Right lobe of liver (tissue), 6 donors: ENCODE measurements around the gene ARVCF. TPM values are rescaled to one million over a fixed set of nuclear protein-coding genes. Genes with fewer than 3 reads are reported as not detected.

Experiments used
- ATAC-seq, 4 donors: fragments of 200-7000 bp; cut with Tn5 transposase; one replicate each; pipeline ENCODE4 v1.9.1; 2020; ENCODE audit warnings: mild to moderate bottlenecking in 4 of 4, moderate library complexity in 4 of 4
- DNase-seq, 3 donors: peaks; one replicate each; pipeline ENCODE4 v3.0.0-alpha.2; 2020
- H3K27ac ChIP-seq, 3 donors: fragments of 200-600 bp; one replicate each; pipeline ENCODE4 v1.8.0; 2022
- H3K27me3 ChIP-seq, 2 donors: fragments of 200-600 bp; one replicate each; pipeline ENCODE4 v1.8.0; 2022
- H3K36me3 ChIP-seq, 4 donors: fragments of 200-600 bp; sonication (generic) in 1 of 4; one replicate each; pipeline versions ENCODE4 v1.5.1 to v1.8.0; 2017 to 2022; ENCODE audit warnings: control low read depth in 1 of 4
- H3K4me1 ChIP-seq, 4 donors: fragments of 200-600 bp; sonication (generic) in 1 of 4; one replicate each; pipeline versions ENCODE4 v1.5.1 to v1.8.0; 2017 to 2022; ENCODE audit warnings: control low read depth in 1 of 4
- H3K4me3 ChIP-seq, 3 donors: fragments of 200-600 bp; one replicate each; pipeline ENCODE4 v1.8.0; 2022
- H3K9me3 ChIP-seq, 4 donors: fragments of 200-600 bp; sonication (generic) in 1 of 4; one replicate each; pipeline versions ENCODE4 v1.5.1 to v1.8.0; 2017 to 2022; ENCODE audit warnings: control low read depth in 1 of 4
- CTCF ChIP-seq, 4 donors: fragments of 200-600 bp in 3 of 4; fragments of 450-650 bp in 1 of 4; IDR thresholded peaks; one replicate each; pipeline versions ENCODE4 v1.5.1 to v1.8.0; 2016 to 2022; ENCODE audit warnings: antibody characterized with exemption in 4 of 4, mild to moderate bottlenecking in 2 of 4
- POLR2A ChIP-seq: fragments of 450-650 bp; IDR thresholded peaks from one replicate; pipeline ENCODE4 v1.6.1; 2017; ENCODE audit warnings: antibody characterized with exemption, mild to moderate bottlenecking
- WGBS: methylation state at CpG from one replicate; pipeline ENCODE4 v1.1.6; 2018; ENCODE audit warnings: low coverage, low lambda C conversion rate; ENCODE audit not compliant: insufficient coverage; ENCODE audit errors: missing lambda C conversion rate; 5-methylcytosine and 5-hydroxymethylcytosine counted together
- intact Hi-C, 2 donors: fragments of 100-400 bp; cut with DNase I; formaldehyde crosslinking; loops; one replicate each; pipeline versions ENCODE4 v1.11.2 to v1.14.1; 2022
- total RNA-seq, 6 experiments: library from RNA; depleted of rRNA in 2 of 6; stranded (reverse); fragments of >200 nt in 2 of 6; fragmentation: NEBNext Ultra II Directional in 3 of 6; extraction: Animal tissue kit (Norgen Biotek cat#: 25700) in 3 of 6; gene quantifications; one replicate each; pipeline versions ENCODE4 v1.1.0 to v1.2.4, GENCODE V29; 2016 to 2023
- donor health status: DM: no; HTN: yes; CAD: no.
- donor health status: DM: no; HTN: no; CAD: no.
- donor health status: DM: no; HTN: no; CAD: no.
- donor health status: DM: no; HTN: yes; CAD: no.
- donor health status: DM: no; HTN: yes; CAD: no.

ARVCF gene
- total RNA-seq, 6 experiments from 2014 or later, result 11.5 to 40.9 (median 20.7) TPM

DNA sequence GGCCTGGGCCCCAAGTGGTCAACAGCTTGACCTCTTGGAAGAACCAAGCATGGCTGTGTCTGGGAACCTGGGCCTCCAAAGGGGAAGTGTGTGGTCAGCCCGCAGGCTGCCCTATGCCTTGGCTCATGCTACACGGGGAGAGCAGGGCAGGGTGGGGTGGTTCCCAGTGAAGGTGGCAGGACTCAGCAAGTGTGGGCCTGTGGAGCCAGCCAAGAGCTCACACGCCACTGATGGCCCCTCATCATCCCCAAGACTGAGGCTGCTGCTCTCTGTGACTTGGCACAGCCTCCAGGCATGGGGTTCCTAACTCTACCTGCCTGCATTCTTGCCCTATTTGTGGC, 47.5 kb upstream of the ARVCF start:
- no peaks in the 10 kb centered on the region for H3K9me3 ChIP-seq
- H3K27ac ChIP-seq, result no peak overlapping the region
- no peak overlapping the region for H3K4me3 ChIP-seq
- ATAC-seq (peak in 1 of 4 donors; percentile 13), DNase-seq (no peak)
- no peaks in the 10 kb centered on the region for H3K4me1 ChIP-seq
- H3K36me3 ChIP-seq, result peaks cover 0 to 34% (median 12%) of the 10 kb centered on the region in 4 donors
- no CpG with 5 or more reads among the region's 3 CpGs for WGBS
- intact Hi-C loops, result no loop called here
- H3K27me3 ChIP-seq, result no peaks in the 10 kb centered on the region
- TF ChIP-seq POLR2A, result no peak
- TF ChIP-seq CTCF (IDR thresholded peaks at IDR 0.05), result no peak

GRCh38 chr22:20063271-20064139, 46.9 kb upstream of the ARVCF start:
- no peaks in the 10 kb centered on the region for H3K9me3 ChIP-seq
- ATAC-seq, result peak in 1 of 4 donors; percentile 4
- H3K27ac ChIP-seq, result no peak overlapping the region
- TF ChIP-seq POLR2A (no peak), CTCF (IDR thresholded peaks at IDR 0.05) (no peak)
- no peak for DNase-seq
- intact Hi-C loops, result no loop called here
- H3K4me3 ChIP-seq, result no peak overlapping the region
- peaks cover 0 to 34% (median 12%) of the 10 kb centered on the region in 4 donors for H3K36me3 ChIP-seq
- H3K4me1 ChIP-seq, result no peaks in the 10 kb centered on the region
- no peaks in the 10 kb centered on the region for H3K27me3 ChIP-seq
- 92% methylated on average over 4 of the region's 27 CpGs for WGBS

GRCh38 chr22:20062766-20063083, 46.1 kb upstream of the ARVCF start:
- ATAC-seq, result no peak
- Histone ChIP-seq H3K27ac (no peak overlapping the region), H3K4me1 (no peaks in the 10 kb centered on the region), H3K36me3 (peaks cover 0 to 34% (median 12%) of the 10 kb centered on the region in 4 donors), H3K27me3 (no peaks in the 10 kb centered on the region), H3K9me3 (no peaks in the 10 kb centered on the region), H3K4me3 (no peak overlapping the region)
- WGBS, result 59% methylated on average over 6 of the region's 11 CpGs
- no peak for DNase-seq
- TF ChIP-seq CTCF (IDR thresholded peaks at IDR 0.05) (no peak), POLR2A (no peak)
- intact Hi-C loops, result no loop called here

- H3K4me1 ChIP-seq, result no peaks in the 10 kb centered on the region
- ATAC-seq, result no peak
- no peaks in the 10 kb centered on the region for H3K27me3 ChIP-seq
- no peak for DNase-seq
- no peak overlapping the region for H3K4me3 ChIP-seq
- H3K36me3 ChIP-seq, result peaks cover 0 to 34% (median 12%) of the 10 kb centered on the region in 4 donors
- intact Hi-C loops, result no loop called here
- H3K9me3 ChIP-seq, result no peaks in the 10 kb centered on the region
- 100% methylated on average over 2 of the region's 18 CpGs for WGBS
- no peak overlapping the region for H3K27ac ChIP-seq
- TF ChIP-seq POLR2A (no peak), CTCF (IDR thresholded peaks at IDR 0.05) (no peak)
Measured at GRCh38 chr22:20062043-20062765, 45.6 kb upstream of the ARVCF start.
